ENCODE measurements around the gene OSBPL2.

The OSBPL2 gene

DNA sequence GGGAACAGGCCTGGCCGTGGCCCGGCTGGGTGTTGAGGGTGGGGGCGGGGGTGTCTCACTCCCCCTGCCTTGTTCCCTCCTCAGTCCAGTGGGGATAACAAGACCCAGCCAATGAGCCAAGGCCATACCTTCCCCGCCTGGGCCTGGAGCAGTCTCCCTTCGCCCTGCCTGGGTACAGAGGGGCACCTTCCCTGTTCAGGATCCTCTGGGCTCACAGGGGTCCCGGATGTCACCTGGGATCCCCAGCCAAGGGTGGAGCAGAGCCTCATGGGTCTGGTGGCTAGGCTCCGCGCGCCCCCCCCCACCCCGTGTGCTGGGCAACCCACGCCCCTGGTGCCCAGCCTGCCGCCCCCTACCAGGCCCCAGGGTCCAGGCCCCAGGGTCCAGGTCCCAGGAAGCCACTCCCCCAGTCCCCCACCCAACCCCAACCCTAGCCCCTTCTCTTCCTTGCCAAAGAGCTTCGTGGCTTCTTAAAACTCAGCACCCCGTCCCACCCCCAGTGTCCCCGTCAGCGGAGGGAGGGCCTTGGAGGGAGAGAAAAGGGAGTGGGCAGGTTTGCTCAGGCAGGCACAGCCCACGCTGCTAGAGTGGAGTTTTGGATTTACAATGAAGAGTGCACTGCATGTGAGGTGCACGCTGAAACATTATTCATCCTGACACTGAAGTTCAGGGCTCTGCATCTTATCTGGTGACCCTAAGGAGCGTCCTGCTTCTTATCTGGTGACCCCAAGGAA, 30.1 kb upstream of the OSBPL2 start:
- DNase-seq, result no peak

DNA sequence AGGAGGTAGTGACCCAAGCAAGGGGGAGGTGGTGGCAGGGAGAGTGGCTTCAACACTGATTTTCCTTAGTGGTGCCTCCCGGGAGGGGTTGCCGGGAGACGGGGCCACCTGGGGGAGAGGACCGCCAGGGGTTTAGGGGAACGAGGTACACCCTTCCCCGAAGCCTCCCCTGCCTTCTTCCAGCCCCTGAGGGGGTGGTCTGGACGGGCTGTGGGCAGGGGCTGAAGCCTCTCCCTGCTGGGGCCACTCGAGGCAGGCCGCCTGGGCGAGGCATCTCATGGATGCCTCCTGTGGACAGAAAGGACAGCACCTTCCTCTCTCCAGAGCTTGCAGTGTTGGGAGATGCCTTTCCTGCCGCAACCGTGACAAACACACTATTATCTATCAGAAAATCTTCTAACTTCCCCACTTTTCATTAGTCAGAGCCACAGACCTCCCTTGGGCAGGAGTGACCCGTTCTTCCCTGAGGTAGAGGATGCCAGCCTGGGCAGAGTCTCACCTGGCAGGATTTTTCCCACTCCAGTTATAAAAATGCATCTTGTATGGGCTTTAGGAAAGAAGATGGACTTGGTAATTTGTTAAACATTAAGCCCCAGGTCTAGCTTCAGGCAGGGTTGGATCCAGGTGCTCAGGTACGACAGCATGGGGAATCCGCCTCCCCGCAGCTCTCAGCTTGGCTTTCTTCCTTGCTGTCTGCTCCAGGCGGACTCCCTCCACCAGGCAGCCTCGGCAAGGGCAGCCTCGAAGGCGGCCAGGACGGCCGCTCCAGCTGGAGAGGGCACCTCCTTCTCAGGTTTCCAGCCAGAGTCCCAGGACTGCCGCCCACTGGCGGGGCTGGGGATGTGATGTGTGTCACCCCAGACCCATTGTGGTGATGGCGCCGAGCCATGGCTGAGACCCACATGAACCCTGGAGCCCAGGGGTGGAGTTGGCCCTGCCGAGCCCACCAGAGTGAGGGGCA, 29.2 kb upstream of the OSBPL2 start:
- no peak for DNase-seq

DNA sequence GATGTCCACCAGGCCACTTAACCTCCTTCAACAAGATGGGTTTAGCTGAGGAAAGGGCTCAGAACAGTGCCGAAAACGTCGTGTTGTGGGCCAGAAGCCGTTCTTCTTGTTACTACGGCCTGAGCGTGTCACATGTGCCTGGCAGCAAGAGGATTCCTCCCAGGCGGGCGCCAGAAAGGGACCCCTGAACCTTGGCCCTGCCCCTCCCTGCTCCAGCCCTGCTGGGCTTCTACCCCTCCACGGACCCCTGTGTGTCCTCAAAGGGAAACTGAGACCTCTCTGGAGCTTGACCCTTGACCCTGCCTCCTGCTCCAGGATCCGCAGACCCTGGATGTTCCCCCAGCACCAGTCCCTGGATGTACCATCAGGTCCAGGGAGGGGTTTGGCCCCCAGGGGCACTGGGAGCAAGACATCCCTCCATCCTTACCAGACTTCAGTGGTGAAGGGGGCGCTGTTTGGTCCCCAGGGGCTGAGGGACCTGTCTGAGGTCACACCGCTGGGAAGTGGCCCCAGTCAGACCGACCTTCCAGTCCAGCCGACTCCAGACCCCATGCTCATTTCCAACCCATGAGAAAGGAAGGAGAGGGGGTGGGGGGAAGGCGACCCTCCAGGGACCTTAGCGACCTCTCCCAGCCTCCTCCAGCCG, 28.3 kb upstream of the OSBPL2 start:
- no peak for DNase-seq

DNA sequence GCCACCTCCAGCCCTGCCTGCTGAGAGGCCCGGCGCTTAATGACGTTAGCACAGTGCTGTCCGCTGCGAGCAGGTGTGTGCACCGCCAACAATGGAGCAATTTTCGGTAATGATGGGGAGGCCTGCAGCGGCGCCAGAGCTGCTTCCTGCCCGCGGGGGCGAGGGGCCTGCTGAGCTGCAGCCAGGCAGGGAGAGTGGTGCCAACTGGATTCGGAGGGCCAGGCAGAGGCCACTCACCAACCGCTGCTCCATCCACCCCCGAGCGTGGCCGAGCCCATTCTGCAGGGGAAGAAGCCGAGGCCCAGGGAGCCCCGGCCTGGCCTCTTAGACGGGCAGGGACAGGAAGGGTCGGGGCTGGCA, 27.8 kb upstream of the OSBPL2 start:
- no peak for DNase-seq

DNA sequence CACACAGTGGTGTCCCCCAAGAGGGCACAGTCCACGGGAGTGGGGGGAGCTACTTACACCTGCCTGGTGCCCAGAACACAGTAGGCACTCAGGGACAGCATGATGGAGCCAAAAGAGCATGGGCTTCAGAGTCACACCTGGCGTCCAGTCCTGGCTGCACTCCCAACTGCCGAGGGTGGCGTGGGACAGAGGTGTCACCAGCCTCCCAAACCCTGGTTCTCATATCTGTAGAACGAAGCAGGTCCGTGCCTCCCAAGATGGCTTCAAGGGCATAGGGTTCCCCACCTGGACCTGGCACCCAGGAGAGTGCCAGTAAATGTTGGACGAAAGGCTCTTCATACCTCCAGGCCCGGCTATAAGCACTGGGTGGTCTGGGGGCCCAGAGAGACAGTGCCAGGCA, 27.1 kb upstream of the OSBPL2 start:
- no peak for DNase-seq

DNA sequence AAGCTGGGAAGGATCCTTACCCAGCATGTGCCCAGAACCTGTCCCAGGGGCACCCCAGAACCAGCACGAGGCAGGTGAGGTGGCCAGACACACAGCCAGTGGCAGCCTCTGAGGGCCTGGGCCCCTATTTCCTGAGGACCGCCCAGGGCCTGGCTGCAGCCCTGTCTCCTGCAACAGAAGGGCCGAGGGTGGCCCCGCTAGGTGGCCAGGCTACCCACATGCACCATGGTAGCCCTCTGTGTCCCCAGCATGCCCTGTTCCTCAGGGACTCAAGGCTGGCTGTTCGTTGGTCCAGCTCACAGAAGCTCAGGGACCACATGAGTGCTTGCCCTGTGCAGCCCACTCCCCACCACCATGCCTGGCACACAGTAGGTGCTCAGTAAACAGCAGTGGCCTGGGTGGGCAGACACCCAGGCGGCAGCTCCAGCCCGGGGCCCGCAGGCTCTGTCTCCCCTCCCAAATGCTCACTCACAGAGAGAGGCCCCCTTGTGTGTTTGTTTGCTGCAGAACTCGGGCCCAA, 26.5 kb upstream of the OSBPL2 start:
- DNase-seq, result no peak

DNA sequence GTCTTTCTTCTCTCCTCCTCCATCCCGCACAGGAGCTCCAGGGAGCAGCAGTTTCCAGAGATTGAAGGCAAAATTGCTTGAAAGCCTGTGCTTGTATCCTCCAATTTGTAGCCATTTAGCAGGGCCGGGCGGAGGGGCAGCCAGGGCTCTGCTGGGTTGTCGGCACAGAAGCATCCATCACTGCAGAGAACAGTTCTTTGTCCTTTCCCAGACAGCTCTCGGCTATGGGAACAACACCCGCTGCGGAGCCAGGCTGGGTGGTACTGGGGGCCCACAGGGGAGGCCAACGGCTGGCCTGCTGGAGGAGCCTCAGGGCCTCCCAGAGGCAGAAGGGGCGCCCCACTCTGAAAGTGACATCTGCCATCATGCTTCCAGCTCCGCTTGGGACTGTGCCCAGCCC, 26.0 kb upstream of the OSBPL2 start:
- no peak for DNase-seq

DNA sequence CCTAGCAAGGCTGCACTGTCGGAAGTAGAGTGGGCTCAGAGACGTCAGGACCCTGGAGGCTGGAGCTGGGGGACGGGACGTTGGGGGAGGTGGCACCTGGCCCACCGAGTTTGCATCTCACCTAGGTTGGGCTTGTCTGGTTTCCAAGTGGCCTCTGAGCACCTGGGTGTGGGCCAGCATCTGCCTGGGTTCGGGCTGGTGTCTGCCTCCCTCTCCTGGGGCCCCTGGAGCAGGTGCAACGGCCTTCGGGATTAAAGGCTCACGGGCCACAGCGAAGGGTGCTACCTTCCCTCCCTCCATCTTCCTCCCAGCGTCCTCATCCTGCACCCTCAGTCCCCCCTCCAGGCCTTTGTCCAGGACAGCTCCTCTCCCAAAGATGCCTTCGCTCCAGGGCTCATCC, 24.3 kb upstream of the OSBPL2 start:
- no peak for DNase-seq

DNA sequence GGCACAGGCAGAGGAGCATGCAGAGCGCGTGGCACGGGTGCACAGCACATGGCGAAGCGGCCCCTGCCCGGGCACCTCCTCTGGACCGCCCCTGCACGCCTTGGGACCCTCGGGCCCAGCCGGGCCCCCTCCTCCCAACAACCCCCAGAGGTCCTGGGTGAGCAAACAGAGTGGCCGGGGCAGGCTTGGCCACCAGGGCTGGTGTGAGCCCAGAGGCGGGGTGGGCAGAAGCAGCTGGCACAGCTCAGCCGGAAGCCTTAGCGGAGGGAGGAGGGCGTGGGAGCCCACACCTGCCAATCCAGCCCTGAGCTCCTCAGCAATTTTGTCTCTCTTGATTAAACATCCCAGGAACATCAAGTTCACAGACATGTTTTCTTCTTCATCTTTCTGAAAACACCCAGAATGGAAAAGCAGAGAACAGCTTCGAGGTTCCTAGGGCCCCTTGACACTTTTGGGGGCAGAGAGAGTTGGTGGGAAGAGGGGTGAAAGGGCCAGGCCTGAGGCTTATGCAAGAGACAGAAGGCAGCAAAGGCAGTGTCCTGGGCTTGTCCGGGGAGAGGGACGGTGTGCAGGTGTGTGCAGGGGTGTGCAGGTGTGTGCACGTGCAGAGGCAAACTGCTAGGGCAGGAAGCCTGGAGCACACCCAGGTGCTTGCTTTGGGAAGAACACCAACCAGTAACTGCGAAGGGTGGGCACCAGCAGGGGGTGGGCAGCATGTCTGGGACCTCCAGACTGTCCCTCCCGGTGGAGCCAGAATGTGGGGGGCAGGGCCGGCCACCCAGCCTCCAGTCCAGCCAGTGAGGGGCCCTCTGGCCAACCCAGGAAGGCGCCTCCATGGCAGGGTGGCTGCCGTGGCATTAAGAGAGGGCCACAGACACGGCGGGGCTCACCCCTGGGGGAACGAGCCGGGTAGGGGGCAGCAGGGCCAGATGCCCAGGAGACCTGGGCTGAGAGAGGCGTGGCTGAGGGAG, 23.0 kb upstream of the OSBPL2 start:
- DNase-seq, result no peak

DNA sequence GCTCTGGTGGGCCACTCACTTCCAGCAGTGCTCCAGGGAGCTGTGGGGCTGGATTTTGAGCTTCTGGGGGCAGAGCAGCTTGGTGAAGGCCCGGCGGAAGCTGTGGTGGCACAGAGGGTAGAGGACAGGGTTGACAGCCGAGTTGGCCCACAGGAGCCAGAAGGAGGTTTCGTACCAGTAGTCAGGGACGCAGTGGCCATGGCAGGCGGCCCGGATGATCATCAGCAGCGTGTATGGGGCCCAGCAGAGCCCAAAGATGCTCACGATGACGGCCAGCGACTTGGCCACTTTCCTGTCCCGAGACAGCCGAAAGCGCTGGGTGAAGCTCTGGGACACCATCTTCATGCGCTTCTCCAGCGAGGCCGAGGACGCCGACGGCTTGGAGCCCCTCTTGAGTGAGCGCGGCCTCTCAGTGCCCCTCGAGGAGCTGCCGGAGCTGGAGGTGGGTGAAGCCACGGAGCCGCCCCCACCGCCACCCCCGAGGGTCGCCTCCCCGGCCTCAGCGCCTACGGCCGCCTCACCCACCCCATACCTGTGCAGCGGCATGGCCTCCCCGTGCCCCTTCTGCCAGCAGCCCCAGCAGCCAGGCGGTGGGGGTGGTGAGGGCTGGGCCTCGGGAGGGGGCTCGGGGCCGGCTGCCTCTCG, 22.2 kb upstream of the OSBPL2 start:
- no peak for DNase-seq

DNA sequence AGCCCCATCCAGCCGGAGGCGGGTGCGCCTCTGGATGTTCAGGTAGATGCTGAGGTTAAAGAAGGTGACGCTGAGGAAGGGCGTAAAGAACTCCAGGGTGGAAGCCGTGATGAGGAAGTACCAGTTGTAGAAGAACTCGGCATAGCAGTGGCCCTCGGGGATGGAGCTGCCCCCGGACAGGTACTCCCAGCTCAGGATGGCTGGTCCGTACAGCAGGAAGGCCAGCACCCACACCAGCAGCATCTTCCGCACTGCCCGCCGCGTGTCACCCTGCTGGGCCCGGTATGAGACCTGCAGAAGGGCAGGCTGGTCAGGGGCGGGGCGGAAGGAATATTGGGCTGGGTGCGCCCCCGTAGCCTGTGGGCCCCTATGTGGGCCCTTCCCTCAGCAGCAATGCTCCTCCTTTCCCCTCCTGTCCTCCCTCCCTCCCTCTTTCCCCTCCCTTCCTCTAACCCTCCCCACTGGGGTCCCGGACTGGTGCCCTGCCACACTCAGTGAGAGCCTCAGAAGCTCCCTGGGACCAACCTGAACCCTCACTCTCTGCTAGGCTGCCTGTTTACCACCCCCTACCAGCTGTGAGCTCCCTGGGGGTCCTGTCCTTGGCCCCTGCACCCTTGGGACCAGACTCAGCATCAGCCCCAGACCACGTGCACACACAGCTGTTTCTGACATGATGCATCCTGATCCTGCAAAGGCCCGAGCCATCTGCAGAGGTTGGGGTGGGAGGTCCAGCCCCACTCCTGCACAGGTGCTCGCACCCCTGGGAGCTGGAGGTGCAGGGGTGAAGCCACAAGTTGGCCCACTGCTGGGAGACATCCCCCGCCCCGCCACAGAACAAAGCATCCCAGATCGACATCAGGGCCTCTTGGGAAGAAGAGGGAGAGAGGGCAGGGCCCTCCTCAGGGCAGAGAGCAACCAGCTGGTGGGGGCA, 21.4 kb upstream of the OSBPL2 start:
- no peak for DNase-seq

DNA sequence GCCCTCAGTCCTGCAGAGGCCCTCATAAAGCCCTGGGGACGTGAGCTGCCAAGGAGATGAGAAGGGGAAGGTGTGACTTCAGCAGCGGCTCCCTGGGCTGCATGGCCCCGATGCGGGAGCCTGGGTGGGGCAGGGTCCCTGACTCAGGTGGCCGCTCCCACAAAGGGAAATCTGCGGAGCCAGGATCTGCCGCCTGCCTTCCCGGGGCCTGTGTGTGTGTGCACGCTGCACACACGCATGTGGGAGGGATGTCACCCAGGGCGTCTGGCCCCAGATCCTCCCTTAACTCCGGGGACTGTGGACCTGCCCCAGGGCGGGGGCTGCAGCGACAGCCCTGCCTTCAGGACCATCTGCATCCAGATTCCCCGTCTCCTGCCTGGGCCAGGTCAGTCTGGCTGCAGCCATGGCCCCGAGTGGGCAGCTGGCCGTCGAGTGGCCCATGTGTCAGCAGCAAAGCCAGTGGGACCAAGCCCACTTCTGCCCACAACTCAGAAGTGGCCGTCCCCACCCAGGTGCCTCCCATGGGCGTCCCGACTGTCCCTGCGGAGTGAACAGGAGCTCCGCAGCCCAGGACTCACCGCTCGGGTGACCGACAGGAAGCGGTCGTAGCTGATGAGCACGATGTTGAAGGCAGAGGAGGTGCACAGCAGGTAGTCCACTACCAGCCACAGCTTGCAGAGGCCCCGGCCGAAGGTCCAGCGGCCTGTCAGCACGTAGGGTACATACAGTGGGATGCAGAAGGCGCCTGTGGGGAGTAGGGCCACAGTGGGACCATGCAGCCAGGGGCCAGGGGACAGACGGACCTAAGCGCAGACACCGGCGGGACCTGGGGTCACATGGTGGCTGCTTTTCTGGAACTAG, 20.2 kb upstream of the OSBPL2 start:
- no peak for DNase-seq

DNA sequence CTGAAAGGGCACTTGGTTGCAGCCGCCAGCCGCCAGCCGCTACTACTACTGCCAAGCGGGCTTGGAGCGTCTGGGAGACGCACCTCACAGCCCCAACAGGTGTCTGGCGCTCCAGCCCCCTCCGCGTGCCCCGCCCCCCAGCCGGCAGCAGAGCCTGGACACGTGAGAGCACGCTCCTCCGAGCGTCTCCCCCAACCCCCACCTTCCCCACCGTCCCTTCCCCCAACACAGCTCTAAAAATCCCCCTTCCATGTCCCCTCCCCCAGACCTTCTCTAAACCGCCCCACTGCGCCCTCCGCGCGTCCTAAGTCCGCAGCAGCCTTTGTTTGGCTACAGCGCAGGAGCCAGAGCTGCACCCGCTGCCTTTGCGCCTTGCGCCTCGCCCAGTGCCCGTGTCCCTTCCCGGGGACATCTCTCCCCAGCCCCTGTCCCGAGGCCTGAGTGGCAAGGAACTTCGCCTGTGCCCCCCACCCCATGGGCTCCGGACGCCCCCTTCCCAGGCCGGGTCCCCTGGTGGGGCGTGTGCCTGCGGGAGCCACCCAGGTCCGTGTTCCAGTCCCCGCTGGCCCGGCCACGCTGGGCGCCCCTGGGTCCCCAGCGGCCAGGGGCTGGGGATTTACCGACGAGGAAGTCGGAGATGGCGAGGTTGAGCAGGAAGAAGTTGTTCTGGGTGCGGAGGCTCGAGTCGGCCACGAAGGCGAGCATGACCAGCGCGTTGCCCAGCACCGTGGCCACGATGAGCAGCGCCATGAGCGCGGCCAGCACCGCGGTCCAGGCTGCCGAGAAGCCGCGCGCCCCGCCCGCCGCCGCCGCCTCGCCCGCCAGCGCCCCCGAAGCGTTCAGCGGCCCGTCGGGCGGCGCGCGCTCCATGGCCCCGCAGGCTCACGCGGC, 19.0 kb upstream of the OSBPL2 start:
- no peak for DNase-seq

DNA sequence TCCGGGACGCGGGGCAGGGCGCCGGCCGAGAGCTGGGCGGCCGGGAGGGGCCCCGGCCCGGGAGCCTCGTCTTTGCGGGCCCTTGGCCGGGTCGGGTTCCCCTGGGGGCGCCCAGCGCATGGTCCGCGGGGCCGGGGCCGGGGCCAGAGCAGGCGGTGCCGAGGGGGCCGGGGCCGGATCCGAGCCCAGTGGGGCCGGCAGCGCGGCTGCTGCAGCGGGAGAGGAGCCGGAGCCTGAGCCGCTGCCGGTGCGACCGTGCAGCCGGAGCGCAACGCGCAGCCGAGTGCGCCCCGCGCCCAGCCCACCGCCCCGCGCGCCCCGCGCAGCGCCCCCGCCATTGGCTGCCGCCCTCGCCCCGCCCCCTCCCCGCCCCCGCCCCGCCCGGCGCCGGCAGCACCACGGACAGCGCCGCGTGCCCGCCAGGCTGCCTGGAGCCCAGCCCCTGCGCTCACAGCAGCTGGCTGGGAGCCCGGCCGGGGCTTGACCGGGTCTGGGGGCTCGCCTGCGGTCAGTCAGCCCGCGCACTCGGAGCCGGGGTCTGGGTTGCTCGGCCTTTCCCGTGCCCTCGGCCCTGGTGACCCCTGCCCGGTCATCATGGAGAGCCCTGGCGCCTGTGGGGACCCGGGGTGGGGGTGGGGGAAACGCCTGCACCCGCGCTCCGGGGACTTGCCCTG, 18.2 kb upstream of the OSBPL2 start, which contains the start of gene HRH3:
Gene HRH3 (minus strand): TSS at position 287 of the 674 bp plus-strand sequence. CDS start 308 bp downstream, outside the sequence.
- DNase-seq, result no peak

DNA sequence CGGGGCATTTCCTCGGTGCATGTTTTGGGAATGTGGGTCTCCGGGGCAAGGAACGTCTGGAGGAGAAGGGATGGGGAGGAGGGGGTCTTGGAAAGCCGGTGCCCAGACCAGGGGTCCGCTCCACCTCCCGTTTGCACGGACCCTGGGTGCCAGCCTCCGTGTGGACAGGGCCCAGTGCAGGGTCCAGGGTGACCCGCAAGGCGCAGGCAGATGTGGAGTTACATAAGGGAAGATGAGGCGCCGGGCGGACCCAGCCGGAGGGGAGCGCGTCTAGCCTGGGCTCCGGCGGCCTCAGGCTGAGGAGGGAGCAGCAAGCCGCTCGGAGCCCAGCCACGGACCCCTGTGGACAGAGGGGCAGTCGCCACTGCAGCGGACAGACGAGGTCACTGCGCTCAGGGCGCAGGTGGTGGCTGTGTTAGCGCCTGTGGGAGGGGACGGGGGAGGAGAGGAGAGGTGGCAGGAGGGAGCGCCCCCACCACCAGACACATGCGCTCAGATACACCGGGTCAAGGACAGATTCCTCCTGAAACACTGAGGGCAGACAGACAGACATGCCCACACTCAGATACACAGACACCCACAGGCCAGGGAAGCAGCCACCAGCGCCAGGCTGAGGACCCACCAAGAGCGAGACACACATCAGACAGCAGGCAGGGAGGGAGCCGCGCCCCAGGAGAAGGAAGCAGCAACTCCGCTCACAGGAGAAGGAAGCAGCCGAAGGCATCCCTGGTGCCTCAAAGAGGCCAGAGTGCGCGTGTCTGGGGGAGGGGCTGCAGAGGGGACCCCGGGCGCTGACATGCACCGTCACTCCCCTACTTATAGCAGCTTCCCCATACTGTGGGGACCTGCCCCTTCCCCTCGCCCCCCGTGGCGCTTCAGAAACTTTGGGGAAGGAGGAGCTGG, 17.4 kb upstream of the OSBPL2 start:
- no peak for DNase-seq

DNA sequence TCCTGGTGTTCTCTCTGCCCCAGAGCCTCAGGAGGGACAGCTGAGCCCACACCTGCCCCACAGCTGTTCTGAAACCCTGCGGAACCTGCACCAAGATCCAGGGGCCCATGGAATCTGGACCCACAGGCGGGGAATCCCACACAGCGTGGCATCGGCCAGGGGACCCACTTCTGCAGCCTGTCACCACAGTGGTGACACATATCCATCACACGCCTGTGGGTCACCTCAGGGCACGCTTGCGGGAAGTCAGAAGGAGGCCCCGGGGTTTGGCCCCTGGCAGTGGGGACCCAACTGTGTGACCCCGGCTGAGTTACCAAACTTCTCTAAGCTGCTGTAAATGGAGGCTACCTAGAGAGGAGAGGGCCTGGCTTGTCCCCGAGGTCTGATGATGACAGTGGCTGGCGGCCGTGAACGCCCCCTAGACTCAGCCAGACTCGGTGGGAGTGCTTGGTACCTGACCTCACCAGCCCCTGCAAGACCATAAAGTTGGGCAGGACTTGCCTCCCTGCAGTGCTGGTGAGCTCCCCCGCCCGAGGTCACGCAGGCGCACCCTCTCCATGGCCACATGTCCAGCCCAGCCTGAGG, 16.0 kb upstream of the OSBPL2 start:
- no peak for DNase-seq
